K562 (cell line): Measurements from ENCODE around the gene DAP. TPM values are rescaled to one million over a fixed set of nuclear protein-coding genes. Genes with fewer than 3 reads are reported as not detected.

Source experiments
- ATAC-seq: fragments of 200-7000 bp; cut with Tn5 transposase; 3 replicates; pipeline ENCODE4 v1.9.1; 2020; ENCODE audit warnings: moderate library complexity
- BruUV-seq: library from RNA; stranded (reverse); fragments of 400-500 nt; replicated peaks from 2 replicates; lab custom pipeline; 2021; lab: Mats Ljungman, UMichigan
- CTCF ChIA-PET: fragments of 300-600 bp; formaldehyde crosslinking; extraction: SDS; loops from one replicate; lab custom pipeline; 2021; ENCODE audit warnings: low intra/inter-chr PET ratio; lab: Yijun Ruan, JAX
- POLR2A ChIA-PET: fragments of 300-600, 350-650 bp; sonication (Branson Sonifier 250); formaldehyde crosslinking; extraction: SDS; loops from one replicate; lab custom pipeline; 2021; ENCODE audit warnings: antibody characterized with exemption, inconsistent platforms; lab: Yijun Ruan, JAX
- DNase-seq, 4 experiments: peaks; one replicate each; pipeline versions ENCODE4 v3.0.0 to v3.0.0-alpha.2; 2011 to 2018; ENCODE audit warnings: low spot score in 3 of 4, mixed read lengths in 3 of 4; ENCODE audit errors: extremely low read depth in 1 of 4
- FAIRE-seq: peaks from 2 replicates; lab custom pipeline; 2011; peaks lifted over from hg19 to GRCh38; lab: Jason Lieb, UNC
- H2AFZ ChIP-seq: 2 replicates; pipeline ENCODE4 v1.6.0; 2011; ENCODE audit warnings: low read depth, low read length, control low read depth, inconsistent platforms
- H3K27ac ChIP-seq: fragments of 200-600 bp; 3 replicates; pipeline ENCODE4 v1.8.0; 2011; ENCODE audit warnings: low read depth, mild to moderate bottlenecking, control low read depth, inconsistent platforms, low read length, moderate library complexity, mixed read lengths; ENCODE audit errors: extremely low read depth
- H3K27me3 ChIP-seq, 2 experiments: fragments of 300-600 bp in 1 of 2; 2 replicates in 1 of 2; 3 replicates in 1 of 2; pipeline versions ENCODE4 v1.6.0 to v1.8.0; 2011; ENCODE audit warnings: inconsistent platforms in 2 of 2, low read length in 2 of 2, mild to moderate bottlenecking in 1 of 2, mixed read lengths in 1 of 2, moderate library complexity in 1 of 2; ENCODE audit not compliant: control insufficient read depth in 2 of 2, insufficient read depth in 2 of 2
- H3K36me3 ChIP-seq: fragments of 300-600 bp; 3 replicates; pipeline ENCODE4 v1.8.0; 2011; ENCODE audit warnings: mild to moderate bottlenecking, low read length, inconsistent platforms; ENCODE audit not compliant: control insufficient read depth, insufficient read depth
- H3K4me1 ChIP-seq, 2 experiments: fragments of 200-600 bp in 1 of 2; replicated peaks in 1 of 2; 2 replicates in 1 of 2; 3 replicates in 1 of 2; pipeline versions ENCODE4 v1.5.1 to v1.8.0; 2011; ENCODE audit warnings: inconsistent platforms in 2 of 2, low read length in 2 of 2, mild to moderate bottlenecking in 1 of 2, mixed read lengths in 1 of 2, moderate library complexity in 1 of 2; ENCODE audit not compliant: control insufficient read depth in 2 of 2, insufficient read depth in 2 of 2
- H3K4me2 ChIP-seq: 2 replicates; pipeline ENCODE4 v1.6.1; 2011; ENCODE audit warnings: low read length, control low read depth, inconsistent platforms, mixed read lengths; ENCODE audit not compliant: insufficient read depth
- H3K4me3 ChIP-seq: fragments of 200-600 bp; sonication (generic), shearing (Covaris generic); 2 replicates; pipeline ENCODE4 v1.5.1; 2016; ENCODE audit warnings: control low read depth, inconsistent platforms
- H3K79me2 ChIP-seq: fragments of 200-600 bp; 3 replicates; pipeline ENCODE4 v1.8.0; 2011; ENCODE audit warnings: low read length, inconsistent platforms; ENCODE audit not compliant: control insufficient read depth, insufficient read depth
- H3K9ac ChIP-seq, 2 experiments: 2 replicates each; pipeline versions ENCODE4 v1.6.0 to v1.6.1; 2011; ENCODE audit warnings: low read depth in 2 of 2, low read length in 2 of 2, control low read depth in 1 of 2, inconsistent platforms in 1 of 2, mild to moderate bottlenecking in 1 of 2, mixed read lengths in 1 of 2; ENCODE audit not compliant: insufficient read depth in 1 of 2
- H3K9me1 ChIP-seq: one replicate; pipeline ENCODE4 v1.6.0; 2011; ENCODE audit warnings: inconsistent platforms, mild to moderate bottlenecking, low read length, moderate library complexity; ENCODE audit not compliant: control insufficient read depth, insufficient read depth
- H3K9me3 ChIP-seq: replicated peaks from 2 replicates; pipeline ENCODE4 v1.5.1; 2011; ENCODE audit warnings: low read depth, low read length, inconsistent platforms; ENCODE audit not compliant: control insufficient read depth, insufficient read depth
- H4K20me1 ChIP-seq: replicated peaks from 2 replicates; pipeline ENCODE4 v1.6.1; 2011; ENCODE audit warnings: low read length, inconsistent platforms, mixed read lengths; ENCODE audit not compliant: control insufficient read depth, insufficient read depth
- CBX3 ChIP-seq, 2 experiments: IDR thresholded peaks; 1 replicate in 1 of 2; 2 replicates in 1 of 2; pipeline ENCODE4 v1.6.1; 2012; ENCODE audit warnings: inconsistent platforms in 2 of 2, low read length in 2 of 2, borderline replicate concordance in 1 of 2, control low read depth in 1 of 2
- CREBBP ChIP-seq: IDR thresholded peaks from one replicate; pipeline ENCODE4 v1.6.1; 2012; ENCODE audit warnings: low read depth, mild to moderate bottlenecking, control low read depth, inconsistent platforms, low read length
- DNMT1 ChIP-seq: fragments of 450-650 bp; IDR thresholded peaks from 2 replicates; pipeline ENCODE4 v1.6.1; 2016; ENCODE audit warnings: antibody characterized with exemption, mild to moderate bottlenecking
- MAFG ChIP-seq: fragments of 450-650 bp; conservative IDR thresholded peaks from 2 replicates; pipeline ENCODE4 v1.6.1; 2016; ENCODE audit warnings: missing genetic modification characterization, missing compliant biosample characterization
- PPARD ChIP-seq: fragments of 250-450 bp; sonication (Bioruptor Pico); IDR thresholded peaks from 2 replicates; pipeline ENCODE4 v1.8.0; 2022; ENCODE audit warnings: inconsistent platforms, mild to moderate bottlenecking, moderate library complexity
- SPI1 ChIP-seq: IDR thresholded peaks from 2 replicates; pipeline ENCODE4 v1.6.1; 2011; ENCODE audit warnings: low read depth, low read length, control low read depth, borderline replicate concordance
- WGBS: fragments of 100-300 bp; shearing (Covaris generic); methylation state at CpG from one replicate; pipeline ENCODE4 v1.1.6; 2016; ENCODE audit warnings: low coverage, mixed read lengths; ENCODE audit not compliant: insufficient coverage; ENCODE audit errors: missing lambda C conversion rate; 5-methylcytosine and 5-hydroxymethylcytosine counted together
- in situ Hi-C: fragments of 300-500 bp; cut with MboI; formaldehyde crosslinking; loops from 4 replicates; pipeline ENCODE4 v1.15.0; 2018; ENCODE audit warnings: inconsistent platforms, mixed read lengths
- intact Hi-C: fragments of 100-400 bp; cut with micrococcal nuclease; formaldehyde crosslinking; loops from 2 replicates; pipeline ENCODE4 v1.14.2; 2022
- polyA plus RNA-seq, 8 experiments: library from polyadenylated mRNA; depleted of rRNA in 4 of 8; stranded (reverse) in 5 of 8; unstranded in 3 of 8; fragments of >200 nt; fragmentation: Nextera tagmentation in 2 of 8; fragmentation: Illumina TruSeq in 1 of 8; extraction: Ambion mirVana in 2 of 8; extraction: Trizol in 1 of 8; gene quantifications; 2 replicates each; pipeline versions ENCODE4 v1.2.1 to v1.2.3, GENCODE V29; 2011 to 2014; ENCODE audit warnings: inconsistent platforms in 1 of 8, missing spikeins in 1 of 8
- total RNA-seq, 7 experiments: library from RNA; depleted of rRNA in 6 of 7; stranded (reverse); fragments of >200 nt in 6 of 7; fragmentation: Illumina TruSeq in 2 of 7; extraction: Trizol in 2 of 7; gene quantifications; 2 replicates each; pipeline versions ENCODE4 v1.2.1 to v1.2.3, GENCODE V29; 2011 to 2021; ENCODE audit warnings: low replicate concordance in 1 of 7

DAP gene
- total and polyA plus RNA-seq, 9 of the 15 experiments (the other 6 are each of a cell fraction or from before 2014, with no cell fraction given), result 14.1 to 151 (median 34.5) TPM

GRCh38 chr5:10634562-10634961, 126.5 kb downstream of the DAP start:
- no peak overlapping the region for H3K9ac ChIP-seq
- no TSS peak for BruUV-seq
- intact Hi-C loops, result no loop called here

GRCh38 chr5:10634050-10634449, 127.0 kb downstream of the DAP start:
- no peak overlapping the region for H3K4me3 ChIP-seq
- H3K27ac ChIP-seq, result no peak overlapping the region
- intact Hi-C loops (no loop called here), in situ Hi-C loops (no loop called here)
- FAIRE-seq, result no peak
- no peaks in the 10 kb centered on the region for H3K79me2 ChIP-seq
- no peak overlapping the region for H3K4me2 ChIP-seq
- H3K9me1 ChIP-seq, result no peaks in the 10 kb centered on the region
- no peak for TF ChIP-seq PPARD (CRISPR knock-in tag)
- peak; percentile 41; the same call in 1 of the 2 replicates for TF ChIP-seq SPI1
- no TSS peak for BruUV-seq
- H2AFZ ChIP-seq, result no peak overlapping the region
- no peaks in the 10 kb centered on the region for H4K20me1 ChIP-seq
- 3% methylated on average over 4 of the region's 4 CpGs for WGBS
- H3K36me3 ChIP-seq, result no peaks in the 10 kb centered on the region
- peaks cover 3% of the 10 kb centered on the region for H3K9me3 ChIP-seq
- no peak overlapping the region for H3K9ac ChIP-seq
- H3K4me1 ChIP-seq, result peaks cover 0 to 4% of the 10 kb centered on the region in 2 experiments; a peak in 1 of 5 replicates
- ChIA-PET POLR2A (interaction anchor here (0.5 kb wide), 1 partner anchor 12 kb away, joined by 3 read pairs; no protein-coding TSS in a partner anchor), CTCF (no interaction called here)
- DNase-seq, result no peak
- ATAC-seq, result no peak
- H3K27me3 ChIP-seq, result peaks cover 31 to 65% of the 10 kb centered on the region in 2 experiments

More at GRCh38 chr5:10634562-10634961, 126.5 kb downstream of the DAP start:
- Histone ChIP-seq H3K4me2 (no peak overlapping the region), H4K20me1 (no peaks in the 10 kb centered on the region), H3K4me1 (peaks cover 0 to 4% of the 10 kb centered on the region in 2 experiments; a peak in 1 of 5 replicates), H3K27ac (no peak overlapping the region), H2AFZ (no peak overlapping the region), H3K4me3 (no peak overlapping the region), H3K27me3 (peaks cover 27 to 60% of the 10 kb centered on the region in 2 experiments), H3K36me3 (no peaks in the 10 kb centered on the region), H3K9me3 (peaks cover 3% of the 10 kb centered on the region), H3K79me2 (no peaks in the 10 kb centered on the region), H3K9me1 (no peaks in the 10 kb centered on the region)
- WGBS, result 29% methylated on average over 2 of the region's 2 CpGs
- no peak for ATAC-seq
- POLR2A ChIA-PET, result interaction anchor here (0.6 to 0.7 kb wide), 2 partner anchors 16 to 229 kb away, joined by 4 read pairs; no protein-coding TSS in a partner anchor
- FAIRE-seq, result no peak
- TF ChIP-seq MAFG (no peak), CREBBP (no peak), CBX3 (IDR thresholded peaks at IDR 0.05; ENCODE audit: borderline replicate concordance in 1 of 2, low read length in 2 of 2) (no peak), DNMT1 (no peak)
- no peak for DNase-seq
- CTCF ChIA-PET, result no interaction called here
- in situ Hi-C loops, result no loop called here
